GM18519 (cell line): Measurements from ENCODE around the gene TBCEL.
"Not testable (repeated sequence)": the region's sequence is repeated elsewhere in the genome, so short reads cannot be mapped to it uniquely, and the experiment has no call there.

Experiments used
- ATAC-seq: cut with Tn5 transposase; IDR thresholded peaks from one replicate; pipeline ENCODE4 v1.9.1; 2021; ENCODE audit warnings: mild to moderate bottlenecking, moderate library complexity; ENCODE audit not compliant: unreplicated experiment, low FRiP score

The TBCEL gene

GRCh38 chr11:121024989-121025388 is 1.1 kb downstream of the TBCEL start:
- ATAC-seq, result no peak

DNA sequence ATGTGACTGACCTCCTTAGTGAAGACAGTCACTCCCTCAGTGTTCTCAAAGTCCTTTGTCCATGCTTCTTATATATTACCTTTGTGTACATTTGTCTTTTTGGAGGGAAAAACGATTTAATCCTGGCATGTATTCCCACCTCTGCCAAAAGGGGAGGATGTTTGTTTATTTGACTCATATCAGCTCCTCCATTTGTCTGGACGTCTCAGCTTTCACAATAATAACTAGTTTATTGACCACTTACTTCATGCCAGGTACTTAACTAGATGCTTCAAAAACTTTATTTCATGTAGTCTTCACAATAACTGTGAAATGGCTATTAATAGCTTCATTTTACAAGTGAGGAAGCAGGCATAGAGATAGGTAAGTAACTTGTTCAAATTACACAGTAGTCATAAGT is 5.3 kb downstream of the TBCEL start:
- no peak for ATAC-seq

- no peak for ATAC-seq
Measured at GRCh38 chr11:121029813-121030445, 6.0 kb downstream of the TBCEL start.

- ATAC-seq, result no peak
Measured at GRCh38 chr11:121031167-121031566, 7.3 kb downstream of the TBCEL start.

GRCh38 chr11:121031648-121032047 is 7.7 kb downstream of the TBCEL start:
- not testable (repeated sequence) for ATAC-seq

- no peak for ATAC-seq
Measured at GRCh38 chr11:121032546-121032945, 8.6 kb downstream of the TBCEL start.

DNA sequence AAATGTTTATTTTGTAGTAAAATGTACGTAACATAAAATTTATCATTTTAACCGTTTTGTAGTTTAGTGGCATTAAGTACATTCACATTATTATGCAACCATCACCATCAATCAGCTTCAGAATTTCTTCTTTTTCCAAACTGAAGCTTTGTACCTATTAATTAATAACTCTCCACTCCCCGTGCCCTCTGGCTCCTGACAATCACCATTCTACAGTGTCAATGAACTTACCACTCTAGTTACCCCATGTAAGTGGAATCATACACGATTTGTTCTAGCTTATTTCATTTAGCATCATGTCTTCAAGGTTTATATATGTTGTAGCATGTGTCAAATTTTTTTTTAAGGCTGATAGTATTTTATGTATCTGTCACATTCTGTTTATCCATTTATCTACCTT is 9.7 kb downstream of the TBCEL start:
- ATAC-seq, result no peak

- no peak for ATAC-seq
Measured at GRCh38 chr11:121035169-121035755, 11.4 kb downstream of the TBCEL start.

GRCh38 chr11:121035780-121036179 is 11.9 kb downstream of the TBCEL start:
- no peak for ATAC-seq

DNA sequence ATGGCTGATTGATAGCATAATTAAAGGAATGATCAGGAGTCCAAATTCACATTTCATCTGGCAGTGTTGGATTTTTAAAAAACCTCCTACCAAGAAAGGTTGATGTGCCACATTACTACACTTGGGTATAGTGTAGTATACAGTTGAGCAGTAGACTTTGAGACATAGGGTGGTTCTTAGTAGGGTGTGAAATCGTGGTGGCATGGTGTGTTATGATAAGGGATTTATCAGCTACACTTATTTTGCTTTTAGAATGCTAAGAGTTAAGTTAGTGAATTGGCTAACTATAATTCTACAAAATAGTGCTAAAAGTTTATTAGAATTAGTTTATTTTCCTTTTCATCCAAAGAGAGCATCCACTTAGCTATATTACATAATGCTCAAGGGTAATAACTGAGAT is 13.1 kb downstream of the TBCEL start:
- ATAC-seq, result no peak

DNA sequence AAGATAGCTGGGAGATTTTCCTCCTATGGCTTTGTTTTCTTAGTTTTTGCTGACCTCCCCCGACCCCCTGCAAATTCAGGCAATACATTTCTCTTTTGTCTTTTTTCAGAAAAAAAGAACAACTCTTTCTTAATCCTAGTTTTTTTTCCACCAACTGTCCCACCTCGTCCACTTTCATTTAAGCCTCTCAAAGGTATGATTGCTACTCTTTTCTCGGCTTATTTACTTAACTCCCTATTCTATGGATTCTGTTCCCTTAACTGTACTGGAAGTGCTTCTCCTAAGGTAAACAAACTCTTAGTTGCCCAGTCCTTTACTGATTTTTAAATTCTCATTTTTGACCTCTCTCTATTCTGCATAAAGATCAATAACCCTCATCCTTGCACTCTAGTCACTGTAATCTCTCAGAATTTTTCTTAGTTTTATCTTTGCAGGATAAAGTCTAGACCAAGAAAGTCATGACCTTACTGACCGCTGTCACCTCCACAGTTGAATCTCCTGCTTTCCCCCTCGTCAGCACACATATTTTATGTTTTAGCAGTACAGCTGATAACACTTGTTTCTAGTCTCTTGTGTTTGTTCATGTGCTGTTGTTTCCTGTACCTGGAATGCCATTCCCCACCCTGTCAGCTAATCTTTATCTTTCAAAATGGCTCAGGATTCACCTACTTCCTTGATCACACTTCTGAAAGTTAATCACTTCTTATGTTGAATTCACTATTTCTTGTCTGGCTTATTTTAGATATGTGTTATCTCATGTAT is 14.9 kb downstream of the TBCEL start:
- no peak for ATAC-seq

- no peak for ATAC-seq
Measured at GRCh38 chr11:121039971-121040613, 16.2 kb downstream of the TBCEL start.

DNA sequence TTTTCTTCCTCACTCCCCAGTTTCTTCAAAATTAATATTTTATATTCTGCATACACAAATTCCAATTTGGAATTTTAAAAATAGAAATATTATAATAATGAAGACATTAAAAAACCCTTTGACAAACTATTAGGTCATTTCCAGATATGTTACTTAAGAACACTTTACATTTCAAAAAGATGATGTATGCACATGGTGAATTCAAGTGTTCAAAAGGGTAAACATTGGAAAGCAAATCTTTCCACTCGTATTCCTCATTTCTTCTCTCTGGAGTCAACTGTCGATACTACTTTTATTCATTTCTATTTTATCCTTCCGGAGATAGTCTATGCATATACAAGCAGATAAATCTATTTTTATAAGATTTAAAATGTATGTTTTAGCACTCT is 16.7 kb downstream of the TBCEL start:
- no peak for ATAC-seq

- ATAC-seq, result no peak
Measured at GRCh38 chr11:121041072-121041471, 17.2 kb downstream of the TBCEL start.

GRCh38 chr11:121042296-121042695 is 18.4 kb downstream of the TBCEL start:
- ATAC-seq, result no peak

DNA sequence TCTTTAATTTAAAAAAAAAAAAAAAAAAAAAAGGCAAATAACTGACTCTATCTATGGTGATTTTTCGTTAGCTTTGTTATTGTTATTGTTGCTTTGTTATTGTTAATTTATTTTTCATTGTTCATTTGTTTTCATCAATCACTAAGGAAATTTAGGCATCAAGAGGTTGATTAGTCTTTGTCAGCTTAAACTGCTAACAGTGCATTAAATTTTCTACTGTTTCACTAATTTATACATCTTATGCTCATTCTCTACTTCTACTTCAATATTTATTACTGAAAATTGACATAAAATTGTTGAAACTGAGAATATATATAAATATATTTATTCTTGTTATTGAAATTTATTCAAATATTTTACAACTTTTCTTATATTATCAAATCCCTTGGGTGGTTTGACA is 24.0 kb downstream of the TBCEL start:
- no peak for ATAC-seq

- no peak for ATAC-seq
Measured at GRCh38 chr11:121048464-121049233, 24.7 kb downstream of the TBCEL start.

DNA sequence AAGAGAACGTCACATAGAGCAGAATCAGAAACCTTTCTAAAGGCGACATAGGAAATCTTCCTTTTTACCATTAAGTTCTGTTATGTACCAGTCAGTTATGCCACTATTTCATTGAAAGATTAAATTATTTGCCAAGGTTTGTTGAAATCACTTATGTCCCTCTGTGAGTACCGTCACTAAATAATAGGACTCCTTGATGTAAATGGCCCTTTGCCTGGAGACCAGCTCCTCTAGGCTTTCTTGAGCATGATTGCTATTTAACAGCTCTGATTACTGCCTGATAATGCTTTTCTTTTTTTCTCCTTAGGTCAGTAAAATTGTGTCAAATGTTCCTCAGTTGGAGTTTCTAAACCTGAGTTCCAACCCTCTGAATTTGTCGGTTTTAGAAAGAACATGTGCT is 29.3 kb downstream of the TBCEL start:
- no peak for ATAC-seq

DNA sequence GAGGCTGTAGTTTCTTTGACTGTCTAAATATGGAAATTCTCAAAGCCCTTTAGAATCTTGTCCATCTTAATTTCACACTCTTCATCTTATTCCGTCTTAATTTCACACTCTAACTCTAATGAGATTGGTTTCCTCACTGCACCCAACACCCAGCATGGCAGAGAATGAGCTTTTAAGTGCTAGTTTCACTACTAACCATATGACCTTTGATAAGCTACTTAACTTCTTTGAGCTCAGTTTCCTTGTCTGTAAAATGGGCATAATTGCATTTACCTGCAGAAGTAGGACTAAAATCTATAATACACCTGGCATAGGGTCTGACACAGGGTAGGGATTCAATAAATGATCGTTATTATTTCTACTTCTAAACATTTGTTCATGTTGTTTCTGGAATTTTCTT is 30.4 kb downstream of the TBCEL start:
- ATAC-seq, result no peak

DNA sequence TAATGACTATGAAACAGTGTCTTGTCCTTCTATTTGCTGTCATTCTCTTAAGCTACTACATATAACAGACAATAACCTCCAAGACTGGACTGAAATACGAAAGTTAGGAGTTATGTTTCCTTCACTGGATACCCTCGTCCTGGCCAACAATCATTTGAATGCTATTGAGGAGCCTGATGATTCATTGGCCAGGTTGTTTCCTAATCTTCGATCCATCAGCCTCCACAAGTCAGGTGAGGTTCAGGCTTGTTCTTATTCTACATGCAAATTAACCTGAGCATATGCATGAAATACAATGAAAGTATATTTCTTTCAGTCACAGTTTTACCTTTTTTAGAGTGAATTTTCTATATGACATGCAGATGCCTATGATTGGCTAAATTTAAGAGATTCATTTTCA is 31.2 kb downstream of the TBCEL start:
- no peak for ATAC-seq

GRCh38 chr11:121057922-121058321 is 34.0 kb downstream of the TBCEL start:
- no peak for ATAC-seq
